HepG2 (cell line): Measurements from ENCODE around the gene PTPRD. TPM values are rescaled to one million over a fixed set of nuclear protein-coding genes. Genes with fewer than 3 reads are reported as not detected.

Source experiments
- ATAC-seq: fragments of 200-7000 bp; cut with Tn5 transposase; 3 replicates; pipeline ENCODE4 v1.9.1; 2020; ENCODE audit warnings: mild to moderate bottlenecking, moderate library complexity
- BruUV-seq: library from RNA; stranded (reverse); fragments of 400-500 nt; replicated peaks from 2 replicates; lab custom pipeline; 2021; lab: Mats Ljungman, UMichigan
- CTCF ChIA-PET: fragments of 300-600 bp; formaldehyde crosslinking; extraction: SDS; loops from one replicate; lab custom pipeline; 2021; ENCODE audit warnings: low total read pairs, inconsistent platforms, low intra/inter-chr PET ratio; lab: Yijun Ruan, JAX
- POLR2A ChIA-PET: fragments of 350-600 bp; sonication (Branson Sonifier 250); formaldehyde crosslinking; loops from one replicate; lab custom pipeline; 2020; ENCODE audit warnings: antibody characterized with exemption, inconsistent platforms; lab: Yijun Ruan, JAX
- DNase-seq: peaks from one replicate; pipeline ENCODE4 v3.0.0-alpha.2; 2015; ENCODE audit warnings: low spot score
- FAIRE-seq: peaks from 3 replicates; lab custom pipeline; 2011; peaks lifted over from hg19 to GRCh38; lab: Jason Lieb, UNC
- H2AFZ ChIP-seq: one replicate; pipeline ENCODE4 v1.6.1; 2011; ENCODE audit warnings: low read length, inconsistent platforms
- H3K27ac ChIP-seq: fragments of 300-600 bp; 3 replicates; pipeline ENCODE4 v1.8.0; 2011; ENCODE audit warnings: mixed run types, mild to moderate bottlenecking, mixed read lengths, low read length, inconsistent platforms; ENCODE audit not compliant: insufficient read depth; ENCODE audit errors: extremely low read length
- H3K27me3 ChIP-seq, 2 experiments: fragments of 200-600 bp in 1 of 2; 2 replicates in 1 of 2; 3 replicates in 1 of 2; pipeline versions ENCODE4 v1.6.0 to v1.8.0; 2011; ENCODE audit warnings: low read length in 2 of 2, mild to moderate bottlenecking in 2 of 2, moderate library complexity in 2 of 2, inconsistent platforms in 1 of 2; ENCODE audit not compliant: insufficient read depth in 2 of 2, control insufficient read depth in 1 of 2
- H3K36me3 ChIP-seq, 2 experiments: fragments of 200-600 bp in 1 of 2; replicated peaks in 1 of 2; 2 replicates in 1 of 2; 3 replicates in 1 of 2; pipeline versions ENCODE4 v1.5.1 to v1.8.0; 2011; ENCODE audit warnings: low read length in 2 of 2, inconsistent platforms in 1 of 2; ENCODE audit not compliant: insufficient read depth in 2 of 2, control insufficient read depth in 1 of 2
- H3K4me1 ChIP-seq: 2 replicates; pipeline ENCODE4 v1.5.1; 2012; ENCODE audit warnings: low read length, inconsistent platforms; ENCODE audit not compliant: insufficient read depth
- H3K4me2 ChIP-seq: 2 replicates; pipeline ENCODE4 v1.6.0; 2011; ENCODE audit warnings: low read depth, low read length, inconsistent platforms
- H3K4me3 ChIP-seq, 3 experiments: fragments of 200-600 bp in 1 of 3; sonication (generic), shearing (Covaris generic) in 1 of 3; replicated peaks in 1 of 3; 2 replicates each; pipeline ENCODE4 v1.5.1; 2011 to 2016; ENCODE audit warnings: low read length in 3 of 3, inconsistent platforms in 2 of 3, low read depth in 2 of 3, mild to moderate bottlenecking in 2 of 3, control low read depth in 1 of 3, mixed read lengths in 1 of 3; ENCODE audit not compliant: insufficient read depth in 1 of 3
- H3K79me2 ChIP-seq: one replicate; pipeline ENCODE4 v1.6.1; 2011; ENCODE audit warnings: low read length, inconsistent platforms; ENCODE audit not compliant: insufficient read depth
- H3K9ac ChIP-seq: 2 replicates; pipeline ENCODE4 v1.6.0; 2011; ENCODE audit warnings: mild to moderate bottlenecking, low read depth, low read length, inconsistent platforms; ENCODE audit not compliant: insufficient read depth
- H3K9me3 ChIP-seq: 2 replicates; pipeline ENCODE4 v1.5.1; 2012; ENCODE audit warnings: mild to moderate bottlenecking, low read length
- H4K20me1 ChIP-seq: 2 replicates; pipeline ENCODE4 v1.6.0; 2011; ENCODE audit warnings: inconsistent platforms, mild to moderate bottlenecking, low read length, moderate library complexity; ENCODE audit not compliant: insufficient read depth
- ARID4A ChIP-seq: sonication (generic); formaldehyde crosslinking; IDR thresholded peaks from 2 replicates; pipeline ENCODE4 v1.5.0; 2020; ENCODE audit warnings: mild to moderate bottlenecking, missing genetic modification reagents, borderline replicate concordance
- CCAR2 ChIP-seq: fragments of 200-400 bp; formaldehyde crosslinking; optimal IDR thresholded peaks from 2 replicates; pipeline ENCODE3; 2018; ENCODE audit warnings: low read depth, mild to moderate bottlenecking, low read length, moderate library complexity
- NONO ChIP-seq, 2 experiments: fragments of 450-650 bp in 1 of 2; sonication (generic) in 1 of 2; formaldehyde crosslinking in 1 of 2; IDR thresholded peaks in 1 of 2; conservative IDR thresholded peaks in 1 of 2; 2 replicates each; pipeline versions ENCODE4 v1.6.1 to v1.8.0; 2017 to 2022; ENCODE audit warnings: mild to moderate bottlenecking in 1 of 2, missing genetic modification reagents in 1 of 2, moderate library complexity in 1 of 2
- PRDM15 ChIP-seq: sonication (generic); formaldehyde crosslinking; IDR thresholded peaks from 2 replicates; pipeline ENCODE4 v1.4.0; 2020; ENCODE audit warnings: missing genetic modification reagents
- SP140L ChIP-seq: sonication (generic); formaldehyde crosslinking; IDR thresholded peaks from 2 replicates; pipeline ENCODE4 v1.4.0; 2020; ENCODE audit warnings: missing genetic modification reagents, borderline replicate concordance
- TAF15 ChIP-seq: fragments of 200-400 bp; formaldehyde crosslinking; IDR thresholded peaks from one replicate; pipeline ENCODE4 v1.6.1; 2018; ENCODE audit warnings: mild to moderate bottlenecking, low read depth, low read length; ENCODE audit not compliant: poor library complexity, severe bottlenecking
- TBL1XR1 ChIP-seq: fragments of 150-350 bp; IDR thresholded peaks from 2 replicates; pipeline ENCODE4 v1.6.1; 2014; ENCODE audit warnings: borderline replicate concordance, low read length; ENCODE audit not compliant: partially characterized antibody
- ZC3H13 ChIP-seq: sonication (generic); formaldehyde crosslinking; IDR thresholded peaks from 2 replicates; pipeline ENCODE4 v1.8.1; 2023; ENCODE audit warnings: mild to moderate bottlenecking, missing genetic modification reagents, moderate library complexity
- ZNF12 ChIP-seq: sonication (generic); formaldehyde crosslinking; IDR thresholded peaks from 2 replicates; pipeline ENCODE4 v1.5.0; 2020; ENCODE audit warnings: missing genetic modification reagents
- ZNF367 ChIP-seq: sonication (generic); formaldehyde crosslinking; IDR thresholded peaks from 2 replicates; pipeline ENCODE4 v1.4.0; 2020; ENCODE audit warnings: missing genetic modification reagents, borderline replicate concordance
- ZNF513 ChIP-seq: sonication (generic); formaldehyde crosslinking; conservative IDR thresholded peaks from 2 replicates; pipeline ENCODE4 v1.5.0; 2020; ENCODE audit warnings: missing genetic modification reagents
- ZNF784 ChIP-seq: sonication (generic); formaldehyde crosslinking; IDR thresholded peaks from 2 replicates; pipeline ENCODE4 v1.5.1; 2020; ENCODE audit warnings: missing genetic modification reagents, mild to moderate bottlenecking, borderline replicate concordance
- WGBS: methylation state at CpG from one replicate; pipeline ENCODE4 v1.1.6; 2017; ENCODE audit warnings: low lambda C conversion rate; 5-methylcytosine and 5-hydroxymethylcytosine counted together
- in situ Hi-C: cut with HindIII; loops from 2 replicates; pipeline ENCODE4 v1.10.0; 2017; ENCODE audit warnings: low pct_unique_long_range_greater_than_20kb; ENCODE audit not compliant: extremely low pct_ligation_motif_present
- intact Hi-C: fragments of 100-400 bp; cut with micrococcal nuclease; formaldehyde crosslinking; loops from one replicate; pipeline ENCODE4 v1.10.0; 2022; ENCODE audit not compliant: unreplicated experiment
- polyA plus RNA-seq, 8 experiments: library from polyadenylated mRNA; depleted of rRNA in 3 of 8; stranded (reverse) in 7 of 8; unstranded in 1 of 8; fragments of >200 nt; fragmentation: Illumina TruSeq in 4 of 8; extraction: Trizol in 4 of 8; gene quantifications; 2 replicates each; pipeline versions ENCODE4 v1.2.1 to v1.2.3, GENCODE V29; 2011 to 2016; ENCODE audit warnings: low read depth in 4 of 8, missing spikeins in 1 of 8, mixed read lengths in 1 of 8; ENCODE audit not compliant: insufficient read depth in 1 of 8
- total RNA-seq, 5 experiments: library from RNA; depleted of rRNA; stranded (reverse); fragments of >200 nt; fragmentation: Illumina TruSeq; extraction: Trizol; gene quantifications; 2 replicates each; pipeline ENCODE4 v1.2.3, GENCODE V29; 2016; ENCODE audit warnings: low read depth in 1 of 5

The PTPRD gene
- total and polyA plus RNA-seq, 2 of the 13 experiments (the other 11 are each of a cell fraction or from before 2014, with no cell fraction given), result 0.05 TPM; not detected in 1

- no peak overlapping the region for H3K9ac ChIP-seq
- in situ Hi-C loops (no loop called here), intact Hi-C loops (no loop called here)
- no peaks in the 10 kb centered on the region for H4K20me1 ChIP-seq
- H3K4me1 ChIP-seq, result no peaks in the 10 kb centered on the region
- no peaks in the 10 kb centered on the region for H3K79me2 ChIP-seq
- CTCF ChIA-PET, result no interaction called here
- H3K27ac ChIP-seq, result no peak overlapping the region
- WGBS, result 47% methylated on average over 4 of the region's 4 CpGs
- TF ChIP-seq CCAR2 (no peak), ZNF513 (CRISPR knock-in tag) (no peak), PRDM15 (CRISPR knock-in tag) (no peak), ZC3H13 (CRISPR knock-in tag) (no peak), ZNF784 (CRISPR knock-in tag) (no peak), ARID4A (CRISPR knock-in tag) (no peak), ZNF12 (CRISPR knock-in tag) (no peak), NONO (IDR thresholded peaks at IDR 0.05) (no peak), NONO (CRISPR knock-in tag; conservative IDR thresholded peaks at IDR 0.05) (no peak), ZNF367 (CRISPR knock-in tag) (no peak), TAF15 (no peak), TBL1XR1 (no peak), SP140L (CRISPR knock-in tag) (no peak)
- DNase-seq, result no peak
- H3K9me3 ChIP-seq, result no peaks in the 10 kb centered on the region
- no TSS peak for BruUV-seq
- H3K4me2 ChIP-seq, result no peak overlapping the region
- FAIRE-seq, result no peak
- H3K27me3 ChIP-seq, result no peaks in the 10 kb centered on the region
- H3K36me3 ChIP-seq, result no peaks in the 10 kb centered on the region
- no peak overlapping the region for H2AFZ ChIP-seq
- no peak overlapping the region for H3K4me3 ChIP-seq
- no peak for ATAC-seq
- POLR2A ChIA-PET, result no interaction called here
These were observed 1886.1 kb downstream of the PTPRD start for GRCh38 chr9:8726692-8727091.
